CD4-positive, alpha-beta T cell (primary cell): ENCODE data around the gene KCNK3. TPM values are rescaled to one million over a fixed set of nuclear protein-coding genes. Genes with fewer than 3 reads are reported as not detected.

Source experiments
- ATAC-seq: fragments of 200-7000 bp; cut with Tn5 transposase; one replicate; pipeline ENCODE4 v1.10.0; 2022; ENCODE audit warnings: mild to moderate bottlenecking; ENCODE audit not compliant: poor library complexity
- CTCF ChIA-PET: fragments of 350-600 bp; sonication (Branson Sonifier 250); formaldehyde crosslinking; loops from one replicate; lab custom pipeline; 2021; ENCODE audit warnings: antibody characterized with exemption, inconsistent platforms; lab: Charles Lee
- POLR2A ChIA-PET: fragments of 350-600 bp; sonication (Branson Sonifier 250); formaldehyde crosslinking; loops from one replicate; lab custom pipeline; 2021; ENCODE audit warnings: antibody characterized with exemption, inconsistent platforms; lab: Charles Lee
- DNase-seq, 14 experiments: peaks; one replicate each; pipeline ENCODE4 v3.0.0-alpha.2; 2013 to 2020; ENCODE audit warnings: mixed read lengths in 2 of 14
- H3K27ac ChIP-seq, 2 donors: one replicate each; pipeline versions ENCODE4 v1.5.1 to v1.7.0; 2013; ENCODE audit warnings: low read length in 2 of 2, low read depth in 1 of 2, mild to moderate bottlenecking in 1 of 2
- H3K27me3 ChIP-seq, 2 experiments: 1 replicate in 1 of 2; 2 replicates in 1 of 2; pipeline versions ENCODE4 v1.6.1 to v1.7.0; 2013; ENCODE audit warnings: low read length in 2 of 2, control low read depth in 1 of 2, mild to moderate bottlenecking in 1 of 2, moderate library complexity in 1 of 2; ENCODE audit not compliant: insufficient read depth in 2 of 2, control insufficient read depth in 1 of 2
- H3K36me3 ChIP-seq: one replicate; pipeline ENCODE4 v1.6.1; 2013; ENCODE audit warnings: low read length, control low read depth; ENCODE audit not compliant: insufficient read depth
- H3K4me1 ChIP-seq: one replicate; pipeline ENCODE4 v1.6.1; 2013; ENCODE audit warnings: low read length, control low read depth; ENCODE audit not compliant: insufficient read depth
- H3K4me3 ChIP-seq: one replicate; pipeline ENCODE4 v1.5.1; 2013; ENCODE audit warnings: mild to moderate bottlenecking, low read length, moderate library complexity
- H3K9me3 ChIP-seq, 2 experiments: 1 replicate in 1 of 2; 2 replicates in 1 of 2; pipeline versions ENCODE4 v1.6.1 to v1.7.0; 2013; ENCODE audit warnings: low read length in 2 of 2, mild to moderate bottlenecking in 2 of 2, control low read depth in 1 of 2, moderate library complexity in 1 of 2; ENCODE audit not compliant: control insufficient read depth in 1 of 2, insufficient read depth in 1 of 2
- H3K27ac Mint-ChIP-seq: one replicate; pipeline ENCODE4 v1.8.0; 2020; ENCODE audit warnings: mixed read lengths
- H3K27me3 Mint-ChIP-seq: one replicate; pipeline ENCODE4 v1.8.0; 2021; ENCODE audit warnings: mixed read lengths
- H3K36me3 Mint-ChIP-seq: one replicate; pipeline ENCODE4 v1.8.0; 2021; ENCODE audit warnings: low read depth, mixed read lengths
- H3K4me1 Mint-ChIP-seq: one replicate; pipeline ENCODE4 v1.8.0; 2021; ENCODE audit warnings: low read depth, mixed read lengths
- H3K4me3 Mint-ChIP-seq: one replicate; pipeline ENCODE4 v1.8.0; 2020; ENCODE audit warnings: mild to moderate bottlenecking, mixed read lengths
- H3K9me3 Mint-ChIP-seq: one replicate; pipeline ENCODE4 v1.8.0; 2020; ENCODE audit warnings: mixed read lengths
- intact Hi-C, 2 experiments: fragments of 100-400 bp; cut with DNase I in 1 of 2; cut with micrococcal nuclease in 1 of 2; formaldehyde crosslinking; loops; one replicate each; pipeline versions ENCODE4 v1.15.1 to v1.9.0; 2023 to 2025; cut with DNase I, micrococcal nuclease
- total RNA-seq, 174 experiments: library from RNA in 2 of 174; stranded (reverse) in 2 of 174; gene quantifications; one replicate each; pipeline ENCODE4 v1.2.3 and lab custom pipeline; 2021 to 2026
- TF ChIP-seq, protein P1 (sequence below): fragments of 200-600 bp; IDR thresholded peaks from one replicate; pipeline ENCODE4 v1.8.0; 2022; ENCODE audit warnings: antibody characterized with exemption, mild to moderate bottlenecking

Gene KCNK3
- total RNA-seq, 2 experiments from 2014 or later = not detected

DNA sequence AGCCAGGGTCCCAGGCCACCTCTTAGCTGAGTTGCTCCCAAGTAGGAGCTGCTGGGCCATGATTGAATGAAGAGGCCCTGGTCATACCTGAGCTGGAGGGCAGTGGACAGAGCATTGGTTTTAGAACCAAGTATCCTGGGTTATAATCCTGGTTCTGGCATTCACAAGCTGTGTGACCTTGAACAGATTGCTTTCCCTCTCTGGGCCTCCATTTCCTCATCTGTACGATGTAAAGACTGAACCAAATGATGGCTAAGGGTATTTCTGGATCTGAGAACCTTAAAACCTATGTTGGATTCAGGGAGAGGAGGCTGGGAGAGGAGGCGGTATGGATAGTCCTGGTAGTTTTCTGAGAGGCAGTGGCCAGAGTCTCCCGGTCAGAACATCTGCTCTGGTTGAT is 31.0 kb downstream of the KCNK3 start:
- DNase-seq (no peak), ATAC-seq (no peak)
- TF ChIP-seq, protein P1, sequence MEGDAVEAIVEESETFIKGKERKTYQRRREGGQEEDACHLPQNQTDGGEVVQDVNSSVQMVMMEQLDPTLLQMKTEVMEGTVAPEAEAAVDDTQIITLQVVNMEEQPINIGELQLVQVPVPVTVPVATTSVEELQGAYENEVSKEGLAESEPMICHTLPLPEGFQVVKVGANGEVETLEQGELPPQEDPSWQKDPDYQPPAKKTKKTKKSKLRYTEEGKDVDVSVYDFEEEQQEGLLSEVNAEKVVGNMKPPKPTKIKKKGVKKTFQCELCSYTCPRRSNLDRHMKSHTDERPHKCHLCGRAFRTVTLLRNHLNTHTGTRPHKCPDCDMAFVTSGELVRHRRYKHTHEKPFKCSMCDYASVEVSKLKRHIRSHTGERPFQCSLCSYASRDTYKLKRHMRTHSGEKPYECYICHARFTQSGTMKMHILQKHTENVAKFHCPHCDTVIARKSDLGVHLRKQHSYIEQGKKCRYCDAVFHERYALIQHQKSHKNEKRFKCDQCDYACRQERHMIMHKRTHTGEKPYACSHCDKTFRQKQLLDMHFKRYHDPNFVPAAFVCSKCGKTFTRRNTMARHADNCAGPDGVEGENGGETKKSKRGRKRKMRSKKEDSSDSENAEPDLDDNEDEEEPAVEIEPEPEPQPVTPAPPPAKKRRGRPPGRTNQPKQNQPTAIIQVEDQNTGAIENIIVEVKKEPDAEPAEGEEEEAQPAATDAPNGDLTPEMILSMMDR = no peak
- intact Hi-C loops = no loop called here
- Histone ChIP-seq H3K27ac (no peak overlapping the region), H3K9me3 (peaks cover 0 to 8% of the 10 kb centered on the region in 2 experiments), H3K36me3 (no peaks in the 10 kb centered on the region), H3K4me3 (no peak overlapping the region), H3K4me1 (no peaks in the 10 kb centered on the region), H3K27me3 (peaks cover 0 to 2% of the 10 kb centered on the region in 2 experiments)
- POLR2A ChIA-PET = no interaction called here
- Mint-ChIP-seq H3K9me3 (no peaks in the 10 kb centered on the region), H3K27ac (no peak overlapping the region), H3K4me1 (peaks cover 5% of the 10 kb centered on the region), H3K27me3 (peaks cover 14% of the 10 kb centered on the region), H3K36me3 (no peaks in the 10 kb centered on the region), H3K4me3 (no peak overlapping the region)
- CTCF ChIA-PET = no interaction called here

DNA sequence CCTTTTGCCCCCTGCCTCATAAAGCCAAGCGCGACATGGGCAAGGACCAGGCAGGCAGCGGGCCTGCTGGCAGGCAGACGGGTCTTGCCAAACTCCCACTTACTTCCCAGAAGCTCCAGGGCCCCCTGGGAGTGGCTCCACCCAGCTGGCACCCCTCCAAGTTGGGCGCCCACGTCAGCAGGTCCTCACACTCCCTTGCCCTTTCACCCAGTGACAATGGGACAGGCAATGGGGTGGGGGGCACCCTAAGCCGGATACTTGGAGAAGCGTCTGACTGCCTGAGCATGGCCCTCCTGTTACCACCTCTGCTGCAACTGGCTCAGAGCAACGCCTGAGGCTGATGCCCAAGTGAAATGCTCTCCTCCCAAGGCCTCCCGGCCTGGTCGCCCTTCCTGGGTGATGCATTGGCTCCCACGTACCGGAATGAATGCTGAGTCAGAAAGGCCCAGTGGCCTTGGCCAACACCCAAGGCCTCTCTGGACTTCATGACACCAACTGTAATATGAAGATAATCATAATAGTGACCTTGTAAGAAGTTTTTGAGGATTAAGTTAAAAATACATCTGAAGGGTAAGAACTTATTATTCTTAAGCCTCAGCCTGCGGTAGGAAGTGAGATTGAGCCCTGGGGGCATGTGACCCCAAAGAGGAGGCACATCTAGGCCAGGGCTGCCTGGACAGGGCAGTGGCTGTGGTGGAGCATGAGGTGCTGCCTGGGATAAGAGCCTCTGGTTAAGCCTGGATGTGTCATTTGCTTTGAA is 31.6 kb downstream of the KCNK3 start:
- Histone ChIP-seq H3K4me1 (no peaks in the 10 kb centered on the region), H3K27me3 (peaks cover 0 to 2% of the 10 kb centered on the region in 2 experiments), H3K4me3 (no peak overlapping the region), H3K36me3 (no peaks in the 10 kb centered on the region), H3K9me3 (peaks cover 0 to 10% of the 10 kb centered on the region in 2 experiments), H3K27ac (no peak overlapping the region)
- DNase-seq (no peak), ATAC-seq (no peak)
- peaks cover 5% of the 10 kb centered on the region for H3K4me1 Mint-ChIP-seq
- no peaks in the 10 kb centered on the region for H3K9me3 Mint-ChIP-seq
- POLR2A ChIA-PET = no interaction called here
- no peak overlapping the region for H3K4me3 Mint-ChIP-seq
- CTCF ChIA-PET = no interaction called here
- no peaks in the 10 kb centered on the region for H3K36me3 Mint-ChIP-seq
- intact Hi-C loops = no loop called here
- no peak overlapping the region for H3K27ac Mint-ChIP-seq
- TF ChIP-seq, protein P1 = no peak
- H3K27me3 Mint-ChIP-seq = peaks cover 14% of the 10 kb centered on the region

DNA sequence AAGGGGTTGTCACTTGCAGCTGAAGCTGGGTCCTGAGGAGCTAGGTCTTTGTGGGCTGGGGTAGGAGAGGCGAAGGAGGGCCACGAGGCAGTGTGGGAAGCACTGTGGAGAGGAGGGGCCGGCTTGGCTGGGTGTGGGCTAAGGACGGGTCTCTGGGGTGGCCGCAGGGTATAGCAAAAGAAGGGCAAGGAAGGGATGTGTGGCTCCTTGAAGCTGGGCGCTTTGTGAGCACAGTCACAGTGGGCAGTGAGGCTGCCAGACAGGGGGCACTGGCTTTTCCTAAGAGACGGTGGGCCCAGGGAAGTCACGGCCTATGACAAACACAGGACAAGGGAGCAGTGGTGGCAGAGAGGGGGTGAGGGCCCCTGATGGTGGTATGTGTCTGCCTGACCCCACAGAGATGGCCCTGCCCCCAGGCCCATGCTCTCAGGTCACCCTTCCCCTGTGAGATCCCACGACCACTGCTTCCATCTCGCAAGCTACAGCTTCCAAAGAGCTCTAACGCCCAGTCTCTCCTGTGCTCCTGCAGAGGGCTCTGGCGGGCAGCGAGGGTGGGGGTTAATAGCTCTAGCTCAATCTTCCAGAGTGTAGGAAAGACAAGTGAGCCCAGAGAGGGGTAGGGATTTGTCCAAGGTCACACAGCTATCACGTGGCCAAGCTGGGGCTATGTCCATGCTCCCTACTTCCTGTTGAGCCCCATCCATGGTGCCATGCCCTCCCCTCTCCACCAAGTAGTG is 32.4 kb downstream of the KCNK3 start:
- Histone ChIP-seq H3K36me3 (no peaks in the 10 kb centered on the region), H3K4me1 (no peaks in the 10 kb centered on the region), H3K4me3 (no peak overlapping the region), H3K9me3 (peaks cover 0 to 10% of the 10 kb centered on the region in 2 experiments), H3K27ac (no peak overlapping the region), H3K27me3 (peaks cover 0 to 2% of the 10 kb centered on the region in 2 experiments)
- no peak overlapping the region for H3K27ac Mint-ChIP-seq
- peaks cover 15% of the 10 kb centered on the region for H3K27me3 Mint-ChIP-seq
- TF ChIP-seq, protein P1 = no peak
- POLR2A ChIA-PET = no interaction called here
- H3K4me1 Mint-ChIP-seq = peaks cover 5% of the 10 kb centered on the region
- H3K4me3 Mint-ChIP-seq = no peak overlapping the region
- ATAC-seq (no peak), DNase-seq (no peak)
- H3K36me3 Mint-ChIP-seq = no peaks in the 10 kb centered on the region
- intact Hi-C loops = no loop called here
- H3K9me3 Mint-ChIP-seq = no peaks in the 10 kb centered on the region
- CTCF ChIA-PET = no interaction called here
